Neural crest cell (in vitro differentiated cells): Measurements from ENCODE around the gene IER5. TPM values are rescaled to one million over a fixed set of nuclear protein-coding genes. Genes with fewer than 3 reads are reported as not detected.

Experiments used
- DNase-seq: peaks from one replicate; pipeline ENCODE4 v3.0.0; 2021; ENCODE audit warnings: low read depth, mixed read lengths, low spot score
- H3K27ac Mint-ChIP-seq: one replicate; pipeline ENCODE4 v1.8.0; 2021; ENCODE audit warnings: mild to moderate bottlenecking, mixed read lengths; ENCODE audit not compliant: unreplicated experiment
- H3K27me3 Mint-ChIP-seq: 2 replicates; pipeline ENCODE4 v1.8.0; 2021; ENCODE audit warnings: low read depth, mild to moderate bottlenecking, mixed read lengths
- H3K36me3 Mint-ChIP-seq: 2 replicates; pipeline ENCODE4 v1.8.0; 2021; ENCODE audit warnings: low read depth, mild to moderate bottlenecking, mixed read lengths
- H3K4me1 Mint-ChIP-seq: 2 replicates; pipeline ENCODE4 v1.8.0; 2021; ENCODE audit warnings: mixed read lengths
- H3K4me3 Mint-ChIP-seq: one replicate; pipeline ENCODE4 v1.8.0; 2021; ENCODE audit warnings: mild to moderate bottlenecking, mixed read lengths
- H3K9me3 Mint-ChIP-seq: 2 replicates; pipeline ENCODE4 v1.8.0; 2021; ENCODE audit warnings: mixed read lengths
- total RNA-seq: library from RNA; stranded (reverse); gene quantifications from 2 replicates; pipeline ENCODE4 v1.2.1, GENCODE V29; 2021
- TF ChIP-seq, protein P1 (sequence below): fragments of 200-600 bp; sonication (generic); conservative IDR thresholded peaks from 2 replicates; pipeline ENCODE4 v1.5.0; 2021; ENCODE audit warnings: antibody characterized with exemption, mild to moderate bottlenecking

The IER5 gene
- total RNA-seq, 1 donor from 2014 or later: 7.7 TPM

DNA sequence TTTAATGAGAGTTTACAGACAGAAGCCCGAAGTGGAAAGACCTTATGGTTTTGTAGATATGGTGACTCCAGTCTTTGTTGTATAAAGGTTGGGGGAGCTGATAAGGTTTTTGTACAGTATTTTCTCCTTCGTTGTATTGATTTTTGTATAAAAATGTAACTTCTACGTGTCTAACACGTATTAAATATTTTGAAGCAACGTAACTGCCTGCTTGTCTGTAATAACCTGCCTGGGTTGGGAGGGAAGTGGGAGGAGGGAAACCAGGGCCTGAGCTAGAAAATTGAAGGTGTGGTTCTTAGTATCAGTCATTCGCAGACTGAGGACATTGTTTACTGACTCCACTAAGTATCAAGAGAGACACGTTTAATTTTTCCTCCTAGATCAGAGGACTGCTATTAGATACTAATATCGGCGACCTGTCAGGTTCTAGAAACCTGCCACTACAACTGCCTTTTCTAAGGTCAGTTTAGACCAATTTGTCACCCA is 2.2 kb downstream of the IER5 start:
- Mint-ChIP-seq H3K4me1 (peaks cover 50% of the 10 kb centered on the region), H3K27me3 (peaks cover 5% of the 10 kb centered on the region), H3K9me3 (no peaks in the 10 kb centered on the region), H3K27ac (peak overlapping the region; percentile 13), H3K36me3 (no peaks in the 10 kb centered on the region), H3K4me3 (peak overlapping the region; percentile 99)
- TF ChIP-seq, protein P1, sequence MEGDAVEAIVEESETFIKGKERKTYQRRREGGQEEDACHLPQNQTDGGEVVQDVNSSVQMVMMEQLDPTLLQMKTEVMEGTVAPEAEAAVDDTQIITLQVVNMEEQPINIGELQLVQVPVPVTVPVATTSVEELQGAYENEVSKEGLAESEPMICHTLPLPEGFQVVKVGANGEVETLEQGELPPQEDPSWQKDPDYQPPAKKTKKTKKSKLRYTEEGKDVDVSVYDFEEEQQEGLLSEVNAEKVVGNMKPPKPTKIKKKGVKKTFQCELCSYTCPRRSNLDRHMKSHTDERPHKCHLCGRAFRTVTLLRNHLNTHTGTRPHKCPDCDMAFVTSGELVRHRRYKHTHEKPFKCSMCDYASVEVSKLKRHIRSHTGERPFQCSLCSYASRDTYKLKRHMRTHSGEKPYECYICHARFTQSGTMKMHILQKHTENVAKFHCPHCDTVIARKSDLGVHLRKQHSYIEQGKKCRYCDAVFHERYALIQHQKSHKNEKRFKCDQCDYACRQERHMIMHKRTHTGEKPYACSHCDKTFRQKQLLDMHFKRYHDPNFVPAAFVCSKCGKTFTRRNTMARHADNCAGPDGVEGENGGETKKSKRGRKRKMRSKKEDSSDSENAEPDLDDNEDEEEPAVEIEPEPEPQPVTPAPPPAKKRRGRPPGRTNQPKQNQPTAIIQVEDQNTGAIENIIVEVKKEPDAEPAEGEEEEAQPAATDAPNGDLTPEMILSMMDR: no peak
- no peak for DNase-seq

DNA sequence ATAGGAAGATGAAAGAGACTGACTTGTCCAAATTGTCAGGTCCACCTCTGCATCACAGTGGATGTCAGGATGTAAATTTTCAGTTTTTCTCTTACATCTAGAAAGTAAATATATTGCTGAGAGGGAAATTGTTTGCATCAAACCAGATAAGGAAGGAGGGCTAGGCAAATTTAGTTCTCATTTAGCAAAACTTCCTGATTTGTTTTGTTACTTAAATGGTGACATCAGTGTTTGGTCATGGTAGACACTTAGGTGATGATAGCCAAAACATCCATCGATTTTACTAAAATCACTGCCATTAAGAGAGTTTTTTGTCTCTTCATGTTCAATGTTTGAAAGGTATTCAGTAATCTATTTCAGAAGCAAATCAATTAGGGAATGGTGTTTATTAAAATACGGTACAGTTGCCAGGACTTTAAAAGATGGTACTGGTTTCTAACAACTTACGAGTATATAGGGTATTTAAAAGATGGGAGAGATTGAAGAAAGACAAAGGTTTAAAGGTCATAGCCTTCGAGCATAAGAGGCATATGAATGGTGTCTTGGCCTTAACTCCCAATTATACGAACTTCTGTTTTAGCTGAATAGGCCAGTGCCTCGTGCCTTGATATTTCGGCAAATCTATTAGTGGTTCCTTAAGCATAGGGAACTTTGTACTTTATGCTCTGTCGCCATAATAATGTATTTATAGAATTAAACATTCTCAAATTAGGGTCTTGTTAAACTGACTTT is 3.0 kb downstream of the IER5 start:
- no peaks in the 10 kb centered on the region for H3K9me3 Mint-ChIP-seq
- TF ChIP-seq, protein P1: no peak
- H3K27ac Mint-ChIP-seq: no peak overlapping the region
- peaks cover 58% of the 10 kb centered on the region for H3K4me1 Mint-ChIP-seq
- H3K27me3 Mint-ChIP-seq: peaks cover 5% of the 10 kb centered on the region
- peak overlapping the region; percentile 99 for H3K4me3 Mint-ChIP-seq
- H3K36me3 Mint-ChIP-seq: no peaks in the 10 kb centered on the region
- DNase-seq: no peak

DNA sequence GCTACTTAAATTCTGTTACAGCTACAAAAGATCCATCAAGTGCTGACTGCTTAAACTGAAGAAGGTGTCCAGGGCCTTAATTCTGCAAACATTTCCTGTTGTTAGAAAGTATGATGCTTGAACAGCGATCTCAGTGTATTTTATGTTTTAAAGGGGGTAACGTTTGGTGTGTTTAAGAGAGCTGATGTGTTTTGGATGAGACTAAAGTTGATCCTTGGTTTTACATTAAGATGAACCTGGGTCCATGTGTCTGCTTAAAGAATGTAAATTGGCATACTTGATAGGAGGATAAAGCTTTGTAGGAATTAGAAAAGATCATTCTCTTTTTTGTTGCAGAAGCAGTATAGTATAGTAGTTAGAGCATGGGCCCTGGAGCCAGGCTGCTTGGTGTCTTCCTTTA is 3.6 kb downstream of the IER5 start:
- peaks cover 62% of the 10 kb centered on the region for H3K4me1 Mint-ChIP-seq
- no peak overlapping the region for H3K27ac Mint-ChIP-seq
- peak overlapping the region; percentile 62 for H3K4me3 Mint-ChIP-seq
- peaks cover 5% of the 10 kb centered on the region for H3K27me3 Mint-ChIP-seq
- H3K36me3 Mint-ChIP-seq: no peaks in the 10 kb centered on the region
- TF ChIP-seq, protein P1: no peak
- H3K9me3 Mint-ChIP-seq: no peaks in the 10 kb centered on the region
- DNase-seq: no peak

DNA sequence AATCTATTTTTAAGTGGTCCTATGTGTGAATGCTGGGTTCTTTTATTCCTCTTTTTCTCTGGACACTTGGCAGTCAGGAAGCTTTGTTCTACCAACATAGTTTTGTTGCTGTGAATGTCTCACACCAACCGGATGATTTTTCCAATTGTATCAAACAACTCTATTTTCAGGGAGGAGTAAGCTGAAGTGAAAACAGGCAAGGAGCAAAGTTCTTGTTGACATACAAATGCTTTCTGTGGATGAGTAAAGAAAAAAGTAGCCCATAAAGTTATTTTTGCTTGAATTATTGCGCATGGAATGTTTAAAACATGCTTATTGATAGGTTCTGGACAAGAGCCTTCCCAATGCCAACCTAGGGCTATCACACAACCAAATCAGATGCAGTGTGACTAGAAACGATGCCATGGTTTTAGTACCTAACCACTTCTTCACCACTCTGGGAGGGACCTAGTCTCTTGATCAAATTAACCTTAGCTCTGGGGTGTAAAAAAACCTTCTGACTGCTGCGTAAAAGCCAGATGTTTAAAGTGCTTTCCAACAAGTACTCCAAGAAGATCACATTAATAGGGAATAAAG is 4.5 kb downstream of the IER5 start:
- H3K36me3 Mint-ChIP-seq: no peaks in the 10 kb centered on the region
- no peak for DNase-seq
- H3K27ac Mint-ChIP-seq: no peak overlapping the region
- peaks cover 5% of the 10 kb centered on the region for H3K27me3 Mint-ChIP-seq
- peak overlapping the region; percentile 62 for H3K4me3 Mint-ChIP-seq
- H3K9me3 Mint-ChIP-seq: no peaks in the 10 kb centered on the region
- H3K4me1 Mint-ChIP-seq: peaks cover 70% of the 10 kb centered on the region
- TF ChIP-seq, protein P1: no peak

DNA sequence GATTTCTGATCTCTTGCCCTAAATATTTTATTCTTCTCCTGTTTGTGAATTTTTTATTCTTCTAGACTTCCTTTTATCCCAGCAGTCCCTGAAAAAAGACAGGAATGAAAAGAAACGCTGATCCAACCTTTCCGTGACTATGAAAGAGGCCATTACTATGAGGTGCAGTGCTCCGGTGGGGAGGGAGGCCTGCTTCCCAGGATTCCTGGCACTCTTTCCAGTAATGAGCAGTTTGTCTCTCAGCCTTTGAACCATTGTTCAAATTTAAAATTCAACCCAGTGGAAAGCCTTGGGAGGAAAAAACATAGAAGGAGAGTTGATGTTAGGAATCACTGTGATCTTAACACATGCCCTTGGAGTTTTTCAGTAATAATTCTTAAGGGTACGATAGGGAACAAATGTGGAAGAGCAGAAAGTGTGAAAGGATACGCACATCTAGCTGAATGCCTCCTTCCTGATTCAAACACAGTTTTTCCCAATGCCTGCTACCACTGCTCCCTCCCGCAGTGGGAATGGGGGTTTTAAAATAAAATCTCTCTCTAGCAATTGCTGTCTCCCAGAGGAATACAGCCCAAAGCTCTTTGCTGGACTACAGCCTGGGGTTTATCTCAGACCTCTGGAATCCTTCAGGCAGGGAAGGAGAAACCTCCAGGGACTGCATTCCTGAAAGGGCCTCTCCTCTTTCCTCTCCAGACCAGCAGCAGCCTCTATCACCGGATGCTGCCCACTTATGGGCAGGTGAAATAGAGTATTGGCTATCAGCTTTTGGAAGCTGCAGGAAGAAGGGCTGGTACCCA is 6.1 kb downstream of the IER5 start:
- no peak for DNase-seq
- Mint-ChIP-seq H3K4me3 (peak overlapping the region; percentile 18), H3K36me3 (no peaks in the 10 kb centered on the region), H3K27me3 (peaks cover 4% of the 10 kb centered on the region), H3K4me1 (peaks cover 71% of the 10 kb centered on the region), H3K27ac (no peak overlapping the region), H3K9me3 (no peaks in the 10 kb centered on the region)
- TF ChIP-seq, protein P1: no peak
